Large intestine (tissue), 3 donors: ENCODE data around the gene SERTAD4. TPM values are rescaled to one million over a fixed set of nuclear protein-coding genes. Genes with fewer than 3 reads are reported as not detected.

Experiments used
- DNase-seq, 2 donors: peaks; one replicate each; pipeline versions ENCODE4 v3.0.0 to v3.0.0-alpha.2; 2013
- H3K27ac ChIP-seq: one replicate; pipeline ENCODE4 v1.5.1; 2013; ENCODE audit warnings: low read length
- H3K27me3 ChIP-seq: 2 replicates; pipeline ENCODE4 v1.6.1; 2013; ENCODE audit warnings: low read length; ENCODE audit not compliant: control insufficient read depth, insufficient read depth
- H3K36me3 ChIP-seq: 2 replicates; pipeline ENCODE4 v1.6.1; 2013; ENCODE audit warnings: low read length; ENCODE audit not compliant: control insufficient read depth, insufficient read depth
- H3K4me1 ChIP-seq: one replicate; pipeline ENCODE4 v1.6.1; 2013; ENCODE audit warnings: low read length; ENCODE audit not compliant: control insufficient read depth, insufficient read depth
- H3K4me3 ChIP-seq: one replicate; pipeline ENCODE4 v1.5.1; 2013; ENCODE audit warnings: low read length
- H3K9me3 ChIP-seq: one replicate; pipeline ENCODE4 v1.6.1; 2013; ENCODE audit warnings: mild to moderate bottlenecking, low read depth, low read length, moderate library complexity; ENCODE audit not compliant: control insufficient read depth
- WGBS: methylation state at CpG from one replicate; pipeline ENCODE4 v1.1.5; 2013; ENCODE audit warnings: low lambda C conversion rate; ENCODE audit not compliant: insufficient coverage; 5-methylcytosine and 5-hydroxymethylcytosine counted together
- polyA plus RNA-seq: library from polyadenylated mRNA; unstranded; fragments of 120-200 nt; gene quantifications from one replicate; pipeline ENCODE4 v1.2.1, GENCODE V29; 2013

SERTAD4 gene
- polyA plus RNA-seq, 1 donor: 2.2 TPM

- H3K36me3 ChIP-seq: no peaks in the 10 kb centered on the region
- no peaks in the 10 kb centered on the region for H3K9me3 ChIP-seq
- H3K4me1 ChIP-seq: peaks cover 2% of the 10 kb centered on the region
- WGBS: 0% methylated on average over 1 of the region's 7 CpGs
- no peak overlapping the region for H3K27ac ChIP-seq
- peaks cover 35% of the 10 kb centered on the region for H3K27me3 ChIP-seq
- DNase-seq: peak in 1 of 2 donors; percentile 17
- no peak overlapping the region for H3K4me3 ChIP-seq
These were observed 6.9 kb downstream of the SERTAD4 start for GRCh38 chr1:210239349-210240111.

DNA sequence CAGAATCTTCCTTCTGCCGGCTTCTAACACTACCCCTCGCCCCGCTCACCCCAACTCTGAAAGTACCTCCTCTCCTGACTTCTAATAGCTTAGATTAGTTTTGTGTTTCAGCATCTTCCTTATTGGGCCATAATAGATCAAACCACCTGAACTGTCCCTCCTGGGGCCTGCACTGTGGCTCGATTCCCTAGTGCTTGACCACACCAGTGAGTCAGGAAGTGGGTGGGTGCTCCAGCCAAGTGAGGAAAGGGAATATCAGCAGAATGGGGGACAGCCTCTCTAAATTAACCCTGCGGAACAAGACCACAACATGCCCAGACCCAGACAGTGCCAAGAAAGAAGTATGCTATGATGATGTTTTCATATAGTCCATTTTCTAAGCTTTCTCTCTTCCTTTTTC, 8.5 kb downstream of the SERTAD4 start:
- Histone ChIP-seq H3K9me3 (no peaks in the 10 kb centered on the region), H3K4me3 (no peak overlapping the region), H3K36me3 (no peaks in the 10 kb centered on the region), H3K27ac (no peak overlapping the region), H3K4me1 (peaks cover 2% of the 10 kb centered on the region), H3K27me3 (peaks cover 35% of the 10 kb centered on the region)
- DNase-seq: no peak
- WGBS: no CpG with 5 or more reads among the region's 5 CpGs

GRCh38 chr1:210244746-210245367, 12.3 kb downstream of the SERTAD4 start:
- WGBS: 100% methylated on average over 2 of the region's 6 CpGs
- Histone ChIP-seq H3K27me3 (peaks cover 40% of the 10 kb centered on the region), H3K36me3 (no peaks in the 10 kb centered on the region), H3K4me3 (no peak overlapping the region), H3K9me3 (no peaks in the 10 kb centered on the region), H3K4me1 (no peaks in the 10 kb centered on the region), H3K27ac (no peak overlapping the region)
- no peak for DNase-seq

DNA sequence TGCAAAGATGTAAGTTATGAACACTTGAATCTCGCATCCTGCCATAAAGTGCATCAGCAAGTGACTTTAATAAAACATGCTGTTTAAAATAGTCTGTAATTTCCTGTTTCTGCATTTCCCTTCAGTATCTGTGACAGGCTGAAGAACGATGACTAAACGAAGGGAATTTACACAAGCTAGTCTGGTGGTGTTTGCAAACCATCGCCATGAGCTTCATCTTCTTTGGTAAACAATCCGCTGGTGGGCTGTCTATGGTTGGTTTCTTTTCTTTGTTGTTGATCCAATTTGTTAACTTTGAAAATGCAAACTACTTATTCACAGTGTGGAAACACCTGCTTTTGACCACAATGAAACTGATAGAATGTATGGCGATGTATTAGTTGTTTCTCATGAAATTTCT, 13.9 kb downstream of the SERTAD4 start:
- no peak overlapping the region for H3K4me3 ChIP-seq
- H3K4me1 ChIP-seq: peaks cover 7% of the 10 kb centered on the region
- WGBS: 80% methylated on average over 1 of the region's 6 CpGs
- no peak overlapping the region for H3K27ac ChIP-seq
- H3K36me3 ChIP-seq: no peaks in the 10 kb centered on the region
- peaks cover 46% of the 10 kb centered on the region for H3K27me3 ChIP-seq
- H3K9me3 ChIP-seq: no peaks in the 10 kb centered on the region
- DNase-seq: no peak

GRCh38 chr1:210248341-210248740, 15.7 kb downstream of the SERTAD4 start:
- no CpG with 5 or more reads among the region's 4 CpGs for WGBS
- Histone ChIP-seq H3K4me1 (peaks cover 16% of the 10 kb centered on the region), H3K9me3 (peaks cover 2% of the 10 kb centered on the region), H3K4me3 (no peak overlapping the region), H3K27ac (no peak overlapping the region), H3K36me3 (no peaks in the 10 kb centered on the region), H3K27me3 (peaks cover 59% of the 10 kb centered on the region)
- no peak for DNase-seq

GRCh38 chr1:210250665-210250997, 18.0 kb downstream of the SERTAD4 start:
- H3K4me3 ChIP-seq: no peak overlapping the region
- WGBS: 10% methylated on average over 2 of the region's 11 CpGs
- no peak for DNase-seq
- no peaks in the 10 kb centered on the region for H3K36me3 ChIP-seq
- H3K9me3 ChIP-seq: peaks cover 2% of the 10 kb centered on the region
- H3K27ac ChIP-seq: no peak overlapping the region
- H3K4me1 ChIP-seq: peaks cover 16% of the 10 kb centered on the region
- H3K27me3 ChIP-seq: peaks cover 74% of the 10 kb centered on the region

DNA sequence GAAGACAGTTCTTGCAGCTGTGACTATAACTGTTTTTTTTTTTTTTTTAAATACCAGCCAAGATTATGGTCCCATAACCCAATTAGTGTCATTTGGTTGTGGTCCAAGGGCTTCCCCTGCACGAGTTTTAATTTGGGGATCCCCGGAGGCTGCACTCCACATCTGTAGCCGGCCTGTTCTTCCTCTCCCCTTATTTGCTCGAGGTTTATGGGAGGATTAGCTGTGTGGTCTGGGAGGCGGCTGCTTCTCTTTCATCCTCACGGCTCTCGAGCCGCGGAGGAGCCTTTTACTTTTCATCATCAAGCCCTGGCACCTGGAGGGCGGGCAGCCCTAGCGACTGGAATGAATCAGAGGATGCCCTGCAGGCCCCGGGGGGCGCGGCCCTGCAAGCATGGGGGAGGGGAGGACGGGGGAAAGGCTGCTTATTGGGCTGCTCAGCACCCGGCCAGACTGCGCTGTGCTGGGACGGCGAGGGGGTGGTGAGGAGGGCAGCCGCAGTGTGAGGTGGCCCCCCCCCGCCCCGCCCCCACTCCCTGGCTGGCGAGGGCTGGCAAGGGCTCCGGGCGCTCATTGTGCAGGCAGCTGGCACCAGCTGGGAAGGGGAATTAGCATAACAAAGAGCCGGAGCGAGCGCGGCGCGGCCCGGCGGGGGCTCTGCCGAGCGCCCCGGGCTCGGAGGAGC, 18.5 kb downstream of the SERTAD4 start:
- Histone ChIP-seq H3K4me1 (peaks cover 16% of the 10 kb centered on the region), H3K36me3 (no peaks in the 10 kb centered on the region), H3K27me3 (peaks cover 79% of the 10 kb centered on the region), H3K9me3 (peaks cover 2% of the 10 kb centered on the region), H3K4me3 (no peak overlapping the region), H3K27ac (peak overlapping the region; percentile 51)
- WGBS: no CpG with 5 or more reads among the region's 37 CpGs
- peak; percentile 46 to 49 for DNase-seq

DNA sequence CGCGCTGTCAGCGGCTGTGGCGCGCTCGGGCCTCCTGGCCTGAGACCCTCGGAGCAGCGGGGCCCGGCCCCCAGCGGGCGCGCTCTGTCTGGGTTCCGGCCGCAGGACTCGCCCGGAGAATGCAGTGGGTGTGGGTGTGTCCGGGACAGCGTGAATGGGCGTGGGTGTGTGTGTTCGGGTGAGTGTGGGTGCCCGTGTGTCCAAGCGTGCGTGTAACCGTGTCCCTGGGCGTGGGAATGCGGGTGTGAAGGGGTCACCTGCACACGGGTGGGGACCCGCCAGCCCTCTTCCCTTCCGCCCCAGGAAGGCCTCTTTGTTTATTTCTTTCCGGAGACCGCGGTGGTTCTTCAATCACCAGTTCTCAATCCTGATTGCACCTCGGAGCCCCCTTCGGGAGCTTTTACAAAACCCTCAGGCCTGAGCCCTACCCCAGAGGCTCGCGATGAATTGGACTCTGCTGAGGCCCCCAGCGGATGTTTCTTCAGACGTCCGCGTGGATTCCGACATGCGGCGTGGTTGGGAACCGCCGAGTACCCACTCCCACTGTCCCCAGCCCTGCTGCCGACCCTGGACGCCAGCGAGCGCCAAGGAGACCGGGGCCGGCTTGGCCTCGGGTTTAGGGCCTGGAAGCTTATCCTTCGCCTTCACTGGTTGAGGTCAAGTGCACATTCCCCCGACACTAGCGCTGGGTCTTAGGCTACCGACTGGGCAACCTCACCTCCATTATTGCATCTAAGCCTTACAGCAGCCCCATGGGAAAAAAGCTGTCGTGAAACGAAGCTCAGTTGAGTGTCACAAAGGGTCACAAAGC, 19.3 kb downstream of the SERTAD4 start:
- peaks cover 76% of the 10 kb centered on the region for H3K27me3 ChIP-seq
- H3K27ac ChIP-seq: peak overlapping the region; percentile 51
- H3K9me3 ChIP-seq: peaks cover 2% of the 10 kb centered on the region
- H3K4me1 ChIP-seq: peaks cover 16% of the 10 kb centered on the region
- WGBS: no CpG with 5 or more reads among the region's 58 CpGs
- peak in 1 of 2 donors; percentile 17 for DNase-seq
- peak overlapping the region; percentile 18 for H3K4me3 ChIP-seq
- H3K36me3 ChIP-seq: no peaks in the 10 kb centered on the region

DNA sequence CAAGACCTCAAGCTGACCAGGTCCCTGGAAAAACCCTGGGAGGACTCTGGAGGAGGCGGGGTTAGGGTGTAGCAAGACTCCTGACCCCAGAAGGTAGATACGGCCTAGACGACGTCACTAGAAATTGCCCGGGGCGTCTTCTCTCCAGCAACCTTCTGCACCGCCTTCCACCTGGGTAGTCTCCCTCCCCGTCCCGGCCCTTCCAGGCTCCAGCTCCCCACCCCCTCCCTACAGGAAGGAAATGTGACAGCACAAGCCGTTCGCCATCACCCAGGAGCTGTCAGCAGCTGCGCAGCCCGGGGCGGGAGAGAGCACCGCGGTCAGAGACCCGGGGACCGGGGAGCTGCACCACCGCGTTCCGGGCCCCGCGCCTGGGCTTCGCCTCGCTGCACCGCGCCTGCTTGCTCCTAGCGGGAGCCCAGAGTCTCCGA, 20.0 kb downstream of the SERTAD4 start:
- Histone ChIP-seq H3K27me3 (peaks cover 71% of the 10 kb centered on the region), H3K36me3 (no peaks in the 10 kb centered on the region), H3K4me3 (no peak overlapping the region), H3K4me1 (peaks cover 16% of the 10 kb centered on the region), H3K9me3 (peaks cover 2% of the 10 kb centered on the region), H3K27ac (no peak overlapping the region)
- DNase-seq: peak in 1 of 2 donors; percentile 53
- no CpG with 5 or more reads among the region's 29 CpGs for WGBS

DNA sequence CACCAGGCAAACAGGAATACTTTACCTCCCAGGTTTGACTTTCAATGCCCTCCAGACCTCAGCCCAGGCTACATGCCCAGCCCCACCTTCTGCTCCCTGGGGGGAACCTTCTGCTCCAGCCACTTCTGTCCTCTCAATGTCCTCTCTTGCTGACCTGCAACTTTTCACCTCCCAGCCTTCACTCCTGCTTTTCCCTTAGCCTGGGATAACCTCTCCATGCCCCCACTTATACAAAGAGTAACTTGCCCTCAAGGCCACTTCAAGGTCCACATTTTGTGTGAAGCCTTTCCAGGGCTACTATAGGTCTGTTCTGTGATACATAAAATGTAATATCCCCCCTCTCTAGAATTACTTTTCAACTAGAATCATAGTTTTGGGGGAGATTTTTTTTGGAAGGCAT, 21.7 kb downstream of the SERTAD4 start:
- H3K27me3 ChIP-seq: peaks cover 64% of the 10 kb centered on the region
- H3K36me3 ChIP-seq: no peaks in the 10 kb centered on the region
- no peak for DNase-seq
- no peak overlapping the region for H3K4me3 ChIP-seq
- H3K9me3 ChIP-seq: peaks cover 2% of the 10 kb centered on the region
- H3K27ac ChIP-seq: no peak overlapping the region
- peaks cover 16% of the 10 kb centered on the region for H3K4me1 ChIP-seq
